K562 (cell line): Measurements from ENCODE around the gene PDE8A. TPM values are rescaled to one million over a fixed set of nuclear protein-coding genes. Genes with fewer than 3 reads are reported as not detected.

Source experiments
- CBX2 ChIP-seq: fragments of 200-600 bp; sonication (generic); IDR thresholded peaks from one replicate; pipeline ENCODE4 v1.6.1; 2012; ENCODE audit warnings: mild to moderate bottlenecking, low read length, inconsistent platforms; ENCODE audit not compliant: insufficient read depth, poor library complexity, severe bottlenecking
- CC2D1A ChIP-seq: fragments of 450-650 bp; IDR thresholded peaks from 2 replicates; pipeline ENCODE4 v1.6.1; 2017; ENCODE audit warnings: mild to moderate bottlenecking
- GTF2A2 ChIP-seq: IDR thresholded peaks from 2 replicates; pipeline ENCODE4 v1.6.1; 2016; ENCODE audit warnings: mild to moderate bottlenecking, missing genetic modification characterization, missing compliant biosample characterization
- HDAC2 ChIP-seq: fragments of 450-650 bp; IDR thresholded peaks from 2 replicates; pipeline ENCODE4 v1.6.1; 2016; ENCODE audit warnings: mild to moderate bottlenecking
- KAT7 ChIP-seq: sonication (generic); formaldehyde crosslinking; IDR thresholded peaks from 2 replicates; pipeline ENCODE4 v1.8.0; 2022; ENCODE audit warnings: missing genetic modification reagents, mild to moderate bottlenecking, borderline replicate concordance
- KDM2B ChIP-seq: fragments of 250-450 bp; sonication (Bioruptor Pico); IDR thresholded peaks from 2 replicates; pipeline ENCODE4 v1.8.0; 2021; ENCODE audit warnings: mild to moderate bottlenecking, moderate library complexity
- MAX ChIP-seq: sonication (generic); formaldehyde crosslinking; IDR thresholded peaks from 2 replicates; pipeline ENCODE4 v1.9.0; 2022; ENCODE audit warnings: mild to moderate bottlenecking, missing genetic modification reagents
- MXD1 ChIP-seq: fragments of 250-450 bp; sonication (Bioruptor Pico); IDR thresholded peaks from 2 replicates; pipeline ENCODE4 v1.8.0; 2021; ENCODE audit warnings: borderline replicate concordance, mild to moderate bottlenecking, moderate library complexity; ENCODE audit not compliant: poor library complexity, severe bottlenecking
- NCOA4 ChIP-seq: fragments of 450-650 bp; IDR thresholded peaks from 2 replicates; pipeline ENCODE4 v1.6.1; 2018; ENCODE audit warnings: mild to moderate bottlenecking; ENCODE audit not compliant: partially characterized antibody
- NCOR1 ChIP-seq: fragments of 450-650 bp; IDR thresholded peaks from 2 replicates; pipeline ENCODE4 v1.6.1; 2016; ENCODE audit warnings: mild to moderate bottlenecking, moderate library complexity
- NFE2 ChIP-seq: IDR thresholded peaks from 2 replicates; pipeline ENCODE4 v1.6.1; 2014; ENCODE audit warnings: antibody characterized with exemption, low read depth
- NFIC ChIP-seq: fragments of 450-650 bp; IDR thresholded peaks from 2 replicates; pipeline ENCODE4 v1.6.1; 2017; ENCODE audit warnings: mild to moderate bottlenecking, inconsistent platforms
- NKRF ChIP-seq: fragments of 450-650 bp; IDR thresholded peaks from 2 replicates; pipeline ENCODE4 v1.6.1; 2016; ENCODE audit warnings: borderline replicate concordance
- RBBP5 ChIP-seq: fragments of 200-600 bp; sonication (generic); IDR thresholded peaks from 2 replicates; pipeline ENCODE4 v1.6.1; 2012; ENCODE audit warnings: borderline replicate concordance, mild to moderate bottlenecking, low read length, control low read depth, inconsistent platforms; ENCODE audit not compliant: insufficient read depth, poor library complexity, severe bottlenecking
- SAP30 ChIP-seq: fragments of 200-600 bp; sonication (generic); IDR thresholded peaks from 2 replicates; pipeline ENCODE4 v1.6.1; 2012; ENCODE audit warnings: borderline replicate concordance, low read depth, mild to moderate bottlenecking, moderate library complexity, low read length, control low read depth, inconsistent platforms; ENCODE audit not compliant: insufficient read depth, poor library complexity, severe bottlenecking
- SIN3A ChIP-seq, 2 experiments: fragments of 150-350 bp in 1 of 2; IDR thresholded peaks; 2 replicates each; pipeline ENCODE4 v1.6.1; 2011 to 2016; ENCODE audit warnings: borderline replicate concordance in 2 of 2, low read depth in 2 of 2, low read length in 2 of 2, mild to moderate bottlenecking in 2 of 2, moderate library complexity in 2 of 2; ENCODE audit not compliant: control insufficient read depth in 1 of 2
- SIN3B ChIP-seq: fragments of 450-650 bp; IDR thresholded peaks from 2 replicates; pipeline ENCODE4 v1.6.1; 2017; ENCODE audit warnings: low read depth, mild to moderate bottlenecking, moderate library complexity
- SREBF1 ChIP-seq: fragments of 150-350 bp; IDR thresholded peaks from 2 replicates; pipeline ENCODE4 v1.6.1; 2014; ENCODE audit warnings: antibody characterized with exemption, low read depth, low read length, borderline replicate concordance
- XRCC5 ChIP-seq: fragments of 200-400 bp; formaldehyde crosslinking; IDR thresholded peaks from 2 replicates; pipeline ENCODE4 v1.6.1; 2017; ENCODE audit warnings: low read depth, mild to moderate bottlenecking, low read length
- YY1 ChIP-seq, 3 experiments: IDR thresholded peaks; 2 replicates each; pipeline ENCODE4 v1.6.1; 2011; ENCODE audit warnings: low read length in 2 of 3, mild to moderate bottlenecking in 2 of 3, moderate library complexity in 2 of 3, borderline replicate concordance in 1 of 3, control low read depth in 1 of 3, low read depth in 1 of 3; ENCODE audit not compliant: insufficient read depth in 3 of 3, insufficient replicate concordance in 2 of 3, control insufficient read depth in 1 of 3, insufficient read length in 1 of 3; ENCODE audit errors: extremely low read depth in 1 of 3
- ZNF143 ChIP-seq: sonication (generic); formaldehyde crosslinking; IDR thresholded peaks from 2 replicates; pipeline ENCODE4 v1.9.0; 2022; ENCODE audit warnings: mild to moderate bottlenecking, missing genetic modification reagents
- ZNF232 ChIP-seq: sonication (generic); formaldehyde crosslinking; IDR thresholded peaks from 2 replicates; pipeline ENCODE4 v1.8.0; 2022; ENCODE audit warnings: mild to moderate bottlenecking, missing genetic modification reagents
- ZNF740 ChIP-seq, 3 experiments: fragments of 200-800 bp in 1 of 3; sonication (Bioruptor generic) in 1 of 3; sonication (generic) in 1 of 3; formaldehyde crosslinking in 1 of 3; IDR thresholded peaks; 2 replicates each; pipeline versions ENCODE4 v1.6.1 to v1.8.0; 2016 to 2022; ENCODE audit warnings: mild to moderate bottlenecking in 2 of 3, missing compliant biosample characterization in 2 of 3, missing genetic modification characterization in 2 of 3, missing genetic modification reagents in 1 of 3
- polyA plus RNA-seq, 8 experiments: library from polyadenylated mRNA; depleted of rRNA in 4 of 8; stranded (reverse) in 5 of 8; unstranded in 3 of 8; fragments of >200 nt; fragmentation: Nextera tagmentation in 2 of 8; fragmentation: Illumina TruSeq in 1 of 8; extraction: Ambion mirVana in 2 of 8; extraction: Trizol in 1 of 8; gene quantifications; 2 replicates each; pipeline versions ENCODE4 v1.2.1 to v1.2.3, GENCODE V29; 2011 to 2014; ENCODE audit warnings: inconsistent platforms in 1 of 8, missing spikeins in 1 of 8
- total RNA-seq, 7 experiments: library from RNA; depleted of rRNA in 6 of 7; stranded (reverse); fragments of >200 nt in 6 of 7; fragmentation: Illumina TruSeq in 2 of 7; extraction: Trizol in 2 of 7; gene quantifications; 2 replicates each; pipeline versions ENCODE4 v1.2.1 to v1.2.3, GENCODE V29; 2011 to 2021; ENCODE audit warnings: low replicate concordance in 1 of 7

The PDE8A gene
- total and polyA plus RNA-seq, 9 of the 15 experiments (the other 6 are each of a cell fraction or from before 2014, with no cell fraction given): 5.9 to 40.3 (median 19.8) TPM

GRCh38 chr15:84982301-84982920 lies 755 bp downstream of the PDE8A start (continued):
- 0 out of 2 replicates have a peak, but pooled peaks have one; percentile 1 for TF ChIP-seq MAX (CRISPR knock-in tag)
- TF ChIP-seq CC2D1A: no peak
- no peak for TF ChIP-seq NKRF
- TF ChIP-seq RBBP5: peak; percentile 40
- peak in 1 of 2 experiments; percentile 50; a peak in 2 of 4 replicates for TF ChIP-seq SIN3A (IDR thresholded peaks at IDR 0.05; ENCODE audit: borderline replicate concordance in 2 of 2, control insufficient read depth in 1 of 2, low read depth in 2 of 2, low read length in 2 of 2)
- TF ChIP-seq HDAC2: 0 out of 2 replicates have a peak, but pooled peaks have one; percentile 20
- no peak for TF ChIP-seq MXD1 (CRISPR knock-in tag)
- no peak for TF ChIP-seq XRCC5
- TF ChIP-seq YY1 (IDR thresholded peaks at IDR 0.05; ENCODE audit: borderline replicate concordance in 1 of 3, control insufficient read depth in 1 of 3, extremely low read depth in 1 of 3, insufficient read depth in 3 of 3, insufficient read length in 1 of 3, insufficient replicate concordance in 2 of 3, low read depth in 1 of 3, low read length in 2 of 3): peak in 1 of 3 experiments; percentile 15
- no peak for TF ChIP-seq GTF2A2 (tag)
- no peak for TF ChIP-seq NCOR1
- peak; percentile 24; the same call in 1 of the 2 replicates for TF ChIP-seq ZNF143 (CRISPR knock-in tag)
- TF ChIP-seq ZNF740 (CRISPR knock-in tag; IDR thresholded peaks at IDR 0.05): no peak
- TF ChIP-seq ZNF740 (tag; IDR thresholded peaks at IDR 0.05): 0 out of 4 replicates have a peak, but pooled peaks of 1 of the 2 experiments have one; percentile 30
- TF ChIP-seq KDM2B (CRISPR knock-in tag): 0 out of 2 replicates have a peak, but pooled peaks have one; percentile 11
- TF ChIP-seq NCOA4: no peak
- no peak for TF ChIP-seq KAT7 (CRISPR knock-in tag)
- TF ChIP-seq NFE2: no peak
- TF ChIP-seq SREBF1: no peak
- no peak for TF ChIP-seq ZNF232 (CRISPR knock-in tag)
- no peak for TF ChIP-seq CBX2
- TF ChIP-seq NFIC: peak; percentile 53
- TF ChIP-seq SIN3B: no peak
- no peak for TF ChIP-seq SAP30
